Activated T-cell treated with anti-CD3 and anti-CD28 coated beads, Interleukin-2, amount 50 U/mL, for 72 hours (primary cell): ENCODE data around the gene SDCBP2. TPM values are rescaled to one million over a fixed set of nuclear protein-coding genes. Genes with fewer than 3 reads are reported as not detected.

Experiments
- ATAC-seq, 2 donors: fragments of 150-1000 bp; cut with Tn5 transposase; replicated peaks in 1 of 2; 2 replicates each; pipeline ENCODE4 v1.10.0; 2021; ENCODE audit warnings: moderate library complexity in 2 of 2, mild to moderate bottlenecking in 1 of 2
- DNase-seq, 2 donors: peaks; one replicate each; pipeline ENCODE4 v3.0.0; 2021 to 2022; ENCODE audit warnings: mixed read lengths in 1 of 2
- H3K27ac Mint-ChIP-seq: one replicate; pipeline ENCODE4 v1.8.0; 2022; ENCODE audit warnings: mild to moderate bottlenecking, moderate library complexity, mixed read lengths
- H3K27me3 Mint-ChIP-seq: one replicate; pipeline ENCODE4 v1.8.0; 2022; ENCODE audit warnings: low read depth, mixed read lengths
- H3K36me3 Mint-ChIP-seq, 2 donors: one replicate each; pipeline ENCODE4 v1.8.0; 2022; ENCODE audit warnings: mixed read lengths in 2 of 2, mild to moderate bottlenecking in 1 of 2; ENCODE audit not compliant: insufficient read depth in 2 of 2
- H3K4me1 Mint-ChIP-seq: one replicate; pipeline ENCODE4 v1.8.0; 2022; ENCODE audit warnings: low read depth, mixed read lengths
- H3K4me3 Mint-ChIP-seq, 2 donors: one replicate each; pipeline ENCODE4 v1.8.0; 2022; ENCODE audit warnings: mild to moderate bottlenecking in 2 of 2, mixed read lengths in 2 of 2, moderate library complexity in 2 of 2
- H3K9me3 Mint-ChIP-seq, 2 donors: one replicate each; pipeline ENCODE4 v1.8.0; 2022; ENCODE audit warnings: mixed read lengths in 2 of 2
- total RNA-seq, 2 donors: library from RNA; stranded (reverse); gene quantifications; one replicate each; pipeline ENCODE4 v1.2.3, GENCODE V29; 2022

SDCBP2 gene
- total RNA-seq, 2 donors from 2014 or later = 11.0 to 11.5 TPM

DNA sequence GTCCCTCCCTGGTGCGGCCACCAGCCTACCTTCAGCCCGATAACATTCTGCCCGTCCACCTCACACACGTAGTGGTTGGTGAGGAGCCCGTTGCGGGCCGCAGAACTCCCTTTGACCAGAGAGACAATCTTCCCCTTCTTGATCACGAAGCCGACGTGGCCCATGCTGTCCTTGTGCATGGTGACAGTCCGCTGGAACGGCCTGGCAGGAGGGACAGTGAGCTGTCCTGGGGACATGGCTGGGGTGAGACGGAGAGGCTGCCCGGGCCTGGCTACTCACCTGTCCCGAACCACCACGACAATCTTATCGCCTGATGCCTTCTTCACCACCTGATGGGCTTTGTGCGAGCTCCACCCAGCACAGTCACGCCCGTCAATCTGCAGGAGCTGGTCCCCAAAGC lies 16.6 kb downstream of the SDCBP2 start:
- peaks cover 11% of the 10 kb centered on the region for H3K4me1 Mint-ChIP-seq
- H3K36me3 Mint-ChIP-seq = no peaks in the 10 kb centered on the region
- ATAC-seq (no peak), DNase-seq (no peak)
- no peaks in the 10 kb centered on the region for H3K9me3 Mint-ChIP-seq
- H3K27me3 Mint-ChIP-seq = no peaks in the 10 kb centered on the region
- no peak overlapping the region for H3K27ac Mint-ChIP-seq
- H3K4me3 Mint-ChIP-seq = no peak overlapping the region

GRCh38 chr20:1310506-1311190 lies 18.3 kb downstream of the SDCBP2 start:
- DNase-seq (no peak), ATAC-seq (no peak)
- H3K4me1 Mint-ChIP-seq = peaks cover 4% of the 10 kb centered on the region
- no peaks in the 10 kb centered on the region for H3K27me3 Mint-ChIP-seq
- H3K9me3 Mint-ChIP-seq = no peaks in the 10 kb centered on the region
- H3K4me3 Mint-ChIP-seq = no peak overlapping the region
- no peak overlapping the region for H3K27ac Mint-ChIP-seq
- no peaks in the 10 kb centered on the region for H3K36me3 Mint-ChIP-seq

GRCh38 chr20:1310071-1310470 lies 18.9 kb downstream of the SDCBP2 start:
- peaks cover 4% of the 10 kb centered on the region for H3K4me1 Mint-ChIP-seq
- H3K27me3 Mint-ChIP-seq = no peaks in the 10 kb centered on the region
- H3K36me3 Mint-ChIP-seq = peaks cover 0 to 3% of the 10 kb centered on the region in 2 donors
- ATAC-seq (no peak), DNase-seq (no peak)
- H3K4me3 Mint-ChIP-seq = no peak overlapping the region
- no peaks in the 10 kb centered on the region for H3K9me3 Mint-ChIP-seq
- no peak overlapping the region for H3K27ac Mint-ChIP-seq

GRCh38 chr20:1309439-1309847 lies 19.5 kb downstream of the SDCBP2 start:
- H3K27me3 Mint-ChIP-seq = no peaks in the 10 kb centered on the region
- no peaks in the 10 kb centered on the region for H3K9me3 Mint-ChIP-seq
- ATAC-seq (no peak), DNase-seq (no peak)
- peaks cover 0 to 3% of the 10 kb centered on the region in 2 donors for H3K36me3 Mint-ChIP-seq
- H3K4me1 Mint-ChIP-seq = peaks cover 4% of the 10 kb centered on the region
- no peak overlapping the region for H3K27ac Mint-ChIP-seq
- H3K4me3 Mint-ChIP-seq = no peak overlapping the region

GRCh38 chr20:1308702-1309095 lies 20.2 kb downstream of the SDCBP2 start:
- H3K36me3 Mint-ChIP-seq = peaks cover 0 to 3% of the 10 kb centered on the region in 2 donors
- no peaks in the 10 kb centered on the region for H3K27me3 Mint-ChIP-seq
- DNase-seq (no peak), ATAC-seq (no peak)
- H3K27ac Mint-ChIP-seq = no peak overlapping the region
- H3K4me3 Mint-ChIP-seq = no peak overlapping the region
- H3K9me3 Mint-ChIP-seq = no peaks in the 10 kb centered on the region
- H3K4me1 Mint-ChIP-seq = peaks cover 8% of the 10 kb centered on the region

GRCh38 chr20:1308067-1308701 lies 20.8 kb downstream of the SDCBP2 start:
- DNase-seq (no peak), ATAC-seq (no peak)
- Mint-ChIP-seq H3K4me3 (no peak overlapping the region), H3K4me1 (peaks cover 6% of the 10 kb centered on the region), H3K27ac (no peak overlapping the region), H3K36me3 (peaks cover 0 to 3% of the 10 kb centered on the region in 2 donors), H3K27me3 (no peaks in the 10 kb centered on the region), H3K9me3 (no peaks in the 10 kb centered on the region)

DNA sequence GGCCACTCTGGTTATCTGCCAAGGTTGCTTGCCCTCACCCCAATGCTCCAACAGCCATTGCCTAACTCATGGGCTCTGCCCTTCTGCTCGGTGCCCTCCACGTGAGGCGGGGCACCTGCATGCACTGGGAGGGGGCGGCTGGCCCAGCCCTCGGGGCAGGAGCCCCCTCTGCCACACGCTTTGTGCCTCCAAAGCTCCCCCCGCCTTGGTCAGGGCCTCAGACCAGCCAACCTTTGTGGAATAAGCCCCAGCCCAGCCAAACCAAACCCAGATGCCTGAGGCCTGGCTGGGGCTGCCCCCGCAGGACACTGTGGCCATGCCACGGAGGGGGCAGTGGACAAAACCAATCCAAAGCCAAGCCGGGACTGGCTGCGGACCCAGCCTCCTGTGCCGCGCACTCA lies 21.4 kb downstream of the SDCBP2 start:
- ATAC-seq (no peak), DNase-seq (no peak)
- no peaks in the 10 kb centered on the region for H3K9me3 Mint-ChIP-seq
- no peak overlapping the region for H3K27ac Mint-ChIP-seq
- H3K4me3 Mint-ChIP-seq = no peak overlapping the region
- H3K36me3 Mint-ChIP-seq = peaks cover 0 to 3% of the 10 kb centered on the region in 2 donors
- H3K27me3 Mint-ChIP-seq = no peaks in the 10 kb centered on the region
- H3K4me1 Mint-ChIP-seq = peaks cover 6% of the 10 kb centered on the region

GRCh38 chr20:1307171-1307570 lies 21.8 kb downstream of the SDCBP2 start:
- H3K27me3 Mint-ChIP-seq = no peaks in the 10 kb centered on the region
- no peak for DNase-seq
- no peak overlapping the region for H3K27ac Mint-ChIP-seq
- H3K9me3 Mint-ChIP-seq = no peaks in the 10 kb centered on the region
- H3K36me3 Mint-ChIP-seq = peaks cover 0 to 3% of the 10 kb centered on the region in 2 donors
- no peak overlapping the region for H3K4me3 Mint-ChIP-seq
- no peak for ATAC-seq
- H3K4me1 Mint-ChIP-seq = peaks cover 6% of the 10 kb centered on the region

GRCh38 chr20:1306316-1307135 lies 22.4 kb downstream of the SDCBP2 start:
- no peak for ATAC-seq
- no peak for DNase-seq
- peaks cover 0 to 3% of the 10 kb centered on the region in 2 donors for H3K36me3 Mint-ChIP-seq
- H3K4me1 Mint-ChIP-seq = peaks cover 7% of the 10 kb centered on the region
- H3K4me3 Mint-ChIP-seq = no peak overlapping the region
- no peak overlapping the region for H3K27ac Mint-ChIP-seq
- no peaks in the 10 kb centered on the region for H3K27me3 Mint-ChIP-seq
- H3K9me3 Mint-ChIP-seq = no peaks in the 10 kb centered on the region

DNA sequence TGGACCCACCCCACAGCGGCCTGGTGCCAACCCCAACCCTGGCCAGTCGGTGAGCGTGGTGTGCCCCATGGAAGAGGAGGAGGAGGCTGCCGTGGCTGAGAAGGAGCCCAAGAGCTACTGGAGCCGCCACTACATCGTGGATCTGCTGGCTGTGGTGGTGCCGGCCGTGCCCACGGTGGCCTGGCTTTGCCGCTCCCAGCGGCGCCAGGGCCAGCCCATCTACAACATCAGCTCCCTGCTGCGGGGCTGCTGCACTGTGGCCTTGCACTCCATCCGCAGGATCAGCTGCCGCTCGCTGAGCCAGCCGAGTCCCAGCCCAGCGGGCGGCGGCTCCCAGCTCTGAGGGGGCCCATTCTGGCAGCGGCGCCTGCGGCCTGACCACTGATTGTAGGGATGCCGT lies 23.2 kb downstream of the SDCBP2 start:
- peaks cover 15% of the 10 kb centered on the region for H3K4me1 Mint-ChIP-seq
- H3K4me3 Mint-ChIP-seq = no peak overlapping the region
- H3K27me3 Mint-ChIP-seq = no peaks in the 10 kb centered on the region
- no peaks in the 10 kb centered on the region for H3K9me3 Mint-ChIP-seq
- ATAC-seq (no peak), DNase-seq (no peak)
- H3K27ac Mint-ChIP-seq = no peak overlapping the region
- H3K36me3 Mint-ChIP-seq = peaks cover 0 to 3% of the 10 kb centered on the region in 2 donors

DNA sequence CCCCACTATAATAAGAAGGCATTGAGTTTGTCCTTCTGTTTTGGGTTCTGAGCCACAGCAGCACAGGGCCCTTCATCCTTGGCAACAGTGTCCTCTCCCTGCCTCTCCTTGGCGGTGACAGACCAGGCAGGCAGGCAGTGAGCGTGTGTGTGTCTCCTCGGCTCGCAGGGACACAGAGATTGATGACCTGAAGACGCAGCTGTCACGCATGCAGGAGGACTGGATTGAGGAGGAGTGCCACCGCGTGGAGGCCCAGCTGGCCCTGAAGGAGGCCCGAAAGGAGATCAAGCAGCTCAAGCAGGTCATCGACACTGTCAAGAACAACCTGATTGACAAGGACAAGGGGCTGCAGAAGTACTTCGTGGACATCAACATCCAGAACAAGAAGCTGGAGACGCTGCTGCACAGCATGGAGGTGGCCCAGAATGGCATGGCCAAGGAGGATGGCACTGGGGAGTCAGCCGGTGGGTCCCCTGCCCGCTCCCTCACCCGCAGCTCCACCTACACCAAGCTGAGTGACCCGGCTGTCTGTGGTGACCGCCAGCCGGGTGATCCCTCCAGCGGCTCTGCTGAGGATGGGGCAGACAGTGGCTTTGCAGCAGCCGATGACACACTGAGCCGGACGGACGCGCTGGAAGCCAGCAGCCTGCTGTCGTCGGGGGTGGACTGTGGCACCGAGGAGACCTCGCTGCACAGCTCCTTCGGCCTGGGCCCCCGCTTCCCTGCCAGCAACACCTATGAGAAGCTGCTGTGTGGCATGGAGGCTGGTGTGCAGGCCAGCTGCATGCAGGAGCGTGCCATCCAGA lies 24.0 kb downstream of the SDCBP2 start:
- no peaks in the 10 kb centered on the region for H3K9me3 Mint-ChIP-seq
- H3K4me1 Mint-ChIP-seq = peaks cover 20% of the 10 kb centered on the region
- DNase-seq (no peak), ATAC-seq (no peak)
- H3K36me3 Mint-ChIP-seq = peaks cover 0 to 3% of the 10 kb centered on the region in 2 donors
- H3K27ac Mint-ChIP-seq = no peak overlapping the region
- no peaks in the 10 kb centered on the region for H3K27me3 Mint-ChIP-seq
- no peak overlapping the region for H3K4me3 Mint-ChIP-seq

GRCh38 chr20:1302685-1303541 lies 26.0 kb downstream of the SDCBP2 start:
- peak; percentile 14 to 50 for ATAC-seq
- H3K27me3 Mint-ChIP-seq = no peaks in the 10 kb centered on the region
- H3K27ac Mint-ChIP-seq = no peak overlapping the region
- no peak for DNase-seq
- H3K4me1 Mint-ChIP-seq = peaks cover 25% of the 10 kb centered on the region
- H3K36me3 Mint-ChIP-seq = peaks cover 0 to 3% of the 10 kb centered on the region in 2 donors
- no peak overlapping the region for H3K4me3 Mint-ChIP-seq
- H3K9me3 Mint-ChIP-seq = no peaks in the 10 kb centered on the region
